GM12878 (cell line): ENCODE results near the gene PRR29. TPM values are rescaled to one million over a fixed set of nuclear protein-coding genes. Genes with fewer than 3 reads are reported as not detected.
A peak's percentile ranks its signal among the peaks of the same experiment; 100 is the strongest.

Source experiments
- ATAC-seq: fragments of 200-7000 bp; cut with Tn5 transposase; 3 replicates; pipeline ENCODE4 v1.9.1; 2020; ENCODE audit warnings: mild to moderate bottlenecking, moderate library complexity
- BruUV-seq: library from RNA; stranded (reverse); fragments of 400-500 nt; replicated peaks from 2 replicates; lab custom pipeline; 2021; lab: Mats Ljungman, UMichigan
- CTCF ChIA-PET: fragments of 300-600 bp; sonication (Branson Sonifier 250); formaldehyde crosslinking; extraction: SDS; loops from one replicate; lab custom pipeline; 2021; ENCODE audit warnings: inconsistent platforms; lab: Yijun Ruan, JAX
- POLR2A ChIA-PET: fragments of 350-600 bp; formaldehyde crosslinking; extraction: SDS; loops from one replicate; lab custom pipeline; 2021; ENCODE audit warnings: inconsistent platforms; lab: Charles Lee
- RAD21 ChIA-PET: fragments of 300-600 bp; sonication (Branson Sonifier 250); formaldehyde crosslinking; loops from one replicate; lab custom pipeline; 2023; ENCODE audit warnings: antibody characterized with exemption; ENCODE audit not compliant: unreplicated experiment; lab: Charles Lee
- SMC1A ChIA-PET: fragments of 300-600 bp; sonication (Branson Sonifier 250); formaldehyde crosslinking; loops from one replicate; lab custom pipeline; 2023; ENCODE audit not compliant: unreplicated experiment, uncharacterized antibody; lab: Charles Lee
- DNase-seq: peaks from one replicate; pipeline ENCODE4 v3.0.0-alpha.2; 2011; ENCODE audit warnings: low read depth, low spot score
- FAIRE-seq: peaks from 3 replicates; lab custom pipeline; 2011; peaks lifted over from hg19 to GRCh38; lab: Jason Lieb, UNC
- H2AFZ ChIP-seq: 2 replicates; pipeline ENCODE4 v1.6.0; 2011; ENCODE audit warnings: low read depth, low read length, control low read depth; ENCODE audit not compliant: control insufficient read depth
- H3K27ac ChIP-seq: 2 replicates; pipeline ENCODE4 v1.5.1; 2011; ENCODE audit warnings: control low read depth; ENCODE audit not compliant: control insufficient read depth, insufficient read depth
- H3K27me3 ChIP-seq, 2 experiments: replicated peaks in 1 of 2; 2 replicates each; pipeline versions ENCODE4 v1.6.0 to v1.6.1; 2011; ENCODE audit warnings: low read length in 1 of 2; ENCODE audit not compliant: control insufficient read depth in 2 of 2, insufficient read depth in 2 of 2
- H3K36me3 ChIP-seq, 2 experiments: 2 replicates each; pipeline ENCODE4 v1.5.1; 2011; ENCODE audit warnings: low read length in 1 of 2; ENCODE audit not compliant: control insufficient read depth in 2 of 2, insufficient read depth in 2 of 2
- H3K4me1 ChIP-seq: 2 replicates; pipeline ENCODE4 v1.6.1; 2011; ENCODE audit warnings: mild to moderate bottlenecking, low read length, moderate library complexity, mixed read lengths; ENCODE audit not compliant: control insufficient read depth, insufficient read depth
- H3K4me2 ChIP-seq: 2 replicates; pipeline ENCODE4 v1.6.0; 2011; ENCODE audit warnings: control low read depth; ENCODE audit not compliant: control insufficient read depth, insufficient read depth
- H3K4me3 ChIP-seq: fragments of 200-600 bp; sonication (generic); 2 replicates; pipeline ENCODE4 v1.5.1; 2016
- H3K79me2 ChIP-seq: 2 replicates; pipeline ENCODE4 v1.6.0; 2011; ENCODE audit warnings: low read length; ENCODE audit not compliant: control insufficient read depth, insufficient read depth
- H3K9ac ChIP-seq: 2 replicates; pipeline ENCODE4 v1.8.0; 2011; ENCODE audit warnings: low read length, control low read depth, mixed read lengths; ENCODE audit not compliant: control insufficient read depth, insufficient read depth
- H3K9me3 ChIP-seq: replicated peaks from 3 replicates; pipeline ENCODE4 v1.5.1; 2011; ENCODE audit warnings: mild to moderate bottlenecking, low read length; ENCODE audit not compliant: control insufficient read depth, insufficient read depth
- H4K20me1 ChIP-seq: 2 replicates; pipeline ENCODE4 v1.6.0; 2011; ENCODE audit not compliant: control insufficient read depth, insufficient read depth
- CHD1 ChIP-seq: IDR thresholded peaks from 2 replicates; pipeline ENCODE4 v1.6.1; 2012; ENCODE audit warnings: low read depth, low read length, improper control_type of control experiment
- ETV6 ChIP-seq, 2 experiments: fragments of 450-650 bp in 1 of 2; IDR thresholded peaks in 1 of 2; conservative IDR thresholded peaks in 1 of 2; 2 replicates each; pipeline ENCODE4 v1.6.1; 2014; ENCODE audit warnings: antibody characterized with exemption in 1 of 2, borderline replicate concordance in 1 of 2, low read depth in 1 of 2, mild to moderate bottlenecking in 1 of 2, moderate library complexity in 1 of 2
- FOXM1 ChIP-seq: IDR thresholded peaks from 2 replicates; pipeline ENCODE4 v1.6.1; 2012; ENCODE audit warnings: low read depth, mild to moderate bottlenecking, inconsistent platforms, low read length, moderate library complexity
- MEF2B ChIP-seq: fragments of 450-650 bp; IDR thresholded peaks from 2 replicates; pipeline ENCODE4 v1.6.1; 2018; ENCODE audit warnings: mild to moderate bottlenecking, moderate library complexity; ENCODE audit not compliant: partially characterized antibody, poor library complexity, severe bottlenecking
- NR2C2 ChIP-seq: IDR thresholded peaks from 2 replicates; pipeline ENCODE4 v1.6.1; 2011; ENCODE audit warnings: borderline replicate concordance, low read depth; ENCODE audit not compliant: control insufficient read depth, insufficient read length
- RAD51 ChIP-seq: fragments of 450-650 bp; IDR thresholded peaks from 2 replicates; pipeline ENCODE4 v1.6.1; 2016; ENCODE audit warnings: moderate library complexity, mild to moderate bottlenecking, inconsistent platforms
- RB1 ChIP-seq: fragments of 450-650 bp; formaldehyde crosslinking; IDR thresholded peaks from 2 replicates; pipeline ENCODE4 v1.6.1; 2017; ENCODE audit warnings: mild to moderate bottlenecking, borderline replicate concordance
- RFX5 ChIP-seq: IDR thresholded peaks from 2 replicates; pipeline ENCODE4 v1.6.1; 2011; ENCODE audit warnings: low read depth, low read length, improper control_type of control experiment
- RUNX3 ChIP-seq: IDR thresholded peaks from 2 replicates; pipeline ENCODE4 v1.6.1; 2012; ENCODE audit warnings: low read length, inconsistent platforms
- SIX5 ChIP-seq: IDR thresholded peaks from 2 replicates; pipeline ENCODE4 v1.6.1; 2011; ENCODE audit warnings: mild to moderate bottlenecking, low read depth, low read length, moderate library complexity; ENCODE audit not compliant: severe bottlenecking
- SMAD5 ChIP-seq: IDR thresholded peaks from 2 replicates; pipeline ENCODE4 v1.6.1; 2016; ENCODE audit warnings: antibody characterized with exemption, low read depth
- TCF7 ChIP-seq: IDR thresholded peaks from 2 replicates; pipeline ENCODE4 v1.6.1; 2014; ENCODE audit warnings: antibody characterized with exemption, borderline replicate concordance
- YBX1 ChIP-seq: fragments of 450-650 bp; IDR thresholded peaks from 2 replicates; pipeline ENCODE4 v1.6.1; 2016; ENCODE audit warnings: antibody characterized with exemption
- ZBED1 ChIP-seq: IDR thresholded peaks from 2 replicates; pipeline ENCODE4 v1.6.1; 2016; ENCODE audit warnings: borderline replicate concordance
- ZNF24 ChIP-seq: fragments of 450-650 bp; IDR thresholded peaks from 2 replicates; pipeline ENCODE4 v1.6.1; 2017; ENCODE audit warnings: antibody characterized with exemption, mild to moderate bottlenecking
- WGBS: methylation state at CpG from one replicate; pipeline ENCODE4 v1.1.6; 2016; ENCODE audit warnings: low lambda C conversion rate; ENCODE audit not compliant: insufficient replicate concordance, insufficient coverage; ENCODE audit errors: missing lambda C conversion rate; 5-methylcytosine and 5-hydroxymethylcytosine counted together
- in situ Hi-C: fragments of 300-500 bp; cut with MboI; formaldehyde crosslinking; loops from 9 replicates; pipeline ENCODE4 v1.14.3; 2018; ENCODE audit warnings: mixed read lengths
- intact Hi-C: fragments of 100-400 bp; cut with micrococcal nuclease; formaldehyde crosslinking; loops from one replicate; pipeline ENCODE4 v1.14.2; 2022; ENCODE audit not compliant: unreplicated experiment
- polyA plus RNA-seq, 11 experiments: library from polyadenylated mRNA; depleted of rRNA in 4 of 11; unstranded in 6 of 11; stranded (reverse) in 5 of 11; fragments of >200 nt; fragmentation: Nextera tagmentation in 4 of 11; fragmentation: Illumina TruSeq in 1 of 11; extraction: Ambion mirVana in 4 of 11; extraction: Trizol in 1 of 11; gene quantifications; 1 replicate in 1 of 11; 2 replicates in 10 of 11; pipeline versions ENCODE4 v1.2.1 to v1.2.3, GENCODE V29; 2011 to 2016; ENCODE audit warnings: inconsistent platforms in 2 of 11, missing spikeins in 2 of 11, low read depth in 1 of 11
- total RNA-seq, 4 experiments: library from RNA; depleted of rRNA in 3 of 4; stranded (reverse); fragments of >200 nt in 3 of 4; fragmentation: Illumina TruSeq in 1 of 4; extraction: Trizol in 1 of 4; gene quantifications; 2 replicates each; pipeline versions ENCODE4 v1.2.1 to v1.2.3, GENCODE V29; 2013 to 2021
- TF ChIP-seq, protein P1 (sequence below): IDR thresholded peaks from 2 replicates; pipeline ENCODE4 v1.6.1; 2012; ENCODE audit warnings: low read depth, low read length, improper control_type of control experiment
- TF ChIP-seq, protein P2 (sequence below): fragments of 150-350 bp; IDR thresholded peaks from 2 replicates; pipeline ENCODE4 v1.6.1; 2016; ENCODE audit warnings: low read depth, low read length

PRR29 gene
- total and polyA plus RNA-seq, 10 of the 15 experiments (the other 5 are each of a cell fraction or from before 2014, with no cell fraction given) = 0.01 to 2.4 (median 0.18) TPM; not detected in 3

DNA sequence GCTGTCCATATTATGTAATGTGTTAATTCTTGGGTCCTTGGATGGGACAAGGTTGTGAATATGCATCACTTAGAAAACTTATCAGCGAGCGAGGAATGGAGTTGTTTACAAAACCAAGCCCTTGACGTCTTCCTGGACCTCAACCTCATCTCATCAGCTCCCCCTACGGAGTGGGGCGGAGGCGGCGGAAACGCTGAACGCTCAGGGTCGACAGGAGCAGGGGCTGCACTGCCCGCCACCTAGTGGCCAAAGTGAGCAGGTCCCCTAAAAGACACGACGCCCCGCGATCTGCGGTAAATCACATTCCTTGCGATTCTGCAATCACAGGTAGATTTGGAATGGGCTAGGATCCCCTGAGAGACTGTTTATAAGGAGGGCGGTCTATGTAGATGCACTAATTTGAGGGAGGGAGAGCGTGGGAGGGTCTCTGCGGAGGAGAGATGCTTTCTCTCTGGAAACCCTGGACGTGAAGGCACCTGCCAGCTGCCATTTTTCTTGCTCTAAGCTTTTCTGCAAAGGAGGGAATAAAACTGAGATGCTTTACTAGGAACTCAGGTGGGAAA is 27.7 kb downstream of the PRR29 start:
- no peaks in the 10 kb centered on the region for H3K36me3 ChIP-seq
- RAD21 ChIA-PET = interaction anchor here (0.7 to 8.3 kb wide), 17 partner anchors 10 to 122 kb away, joined by 3 to 507 read pairs (median 6); partner anchors contain the start of genes CD79B, CSHL1, ERN1 and GH1
- no peak overlapping the region for H3K9ac ChIP-seq
- ATAC-seq = peak; percentile 90
- CTCF ChIA-PET = interaction anchor here (0.6 to 13.0 kb wide), 43 partner anchors 8 to 295 kb away, joined by 3 to 915 read pairs (median 6); partner anchors contain the start of genes CD79B, CSHL1, ERN1 and GH1
- 2% methylated on average over 21 of the region's 21 CpGs for WGBS
- H3K4me1 ChIP-seq = peaks cover 11% of the 10 kb centered on the region
- no peaks in the 10 kb centered on the region for H3K27me3 ChIP-seq
- no TSS peak for BruUV-seq
- in situ Hi-C loops = loop anchor here (5.0 to 25.0 kb wide), 2 partner anchors 106 to 261 kb away; partner anchors contain the start of gene ERN1
- no peaks in the 10 kb centered on the region for H4K20me1 ChIP-seq
- 0 out of 2 replicates have a peak overlapping the region, but pooled peaks have one; percentile 7 for H3K27ac ChIP-seq
- SMC1A ChIA-PET = interaction anchor here (0.6 to 15.0 kb wide), 23 partner anchors 9 to 1861 kb away, joined by 3 to 570 read pairs (median 5); partner anchors contain the start of genes ERN1, GH1 and POLG2
- no peaks in the 10 kb centered on the region for H3K9me3 ChIP-seq
- POLR2A ChIA-PET = interaction anchor here (0.6 to 5.7 kb wide), 4 partner anchors 10 to 110 kb away, joined by 4 to 86 read pairs (median 4); partner anchors contain the start of genes CD79B and ERN1
- H3K4me2 ChIP-seq = peak overlapping the region; percentile 56; the same call in 1 of the 2 replicates
- intact Hi-C loops = loop anchor here (1.0 to 5.0 kb wide), 2 partner anchors 107 to 256 kb away; no protein-coding TSS in a partner anchor
- peak overlapping the region; percentile 93 for H2AFZ ChIP-seq
- no peak for FAIRE-seq
- DNase-seq = peak; percentile 55
- no peak overlapping the region; the same call in 1 of the 2 replicates for H3K4me3 ChIP-seq
- H3K79me2 ChIP-seq = no peaks in the 10 kb centered on the region
- TF ChIP-seq YBX1 (no peak), CHD1 (no peak), RAD51 (no peak), NR2C2 (no peak), SMAD5 (no peak), ETV6 (conservative IDR thresholded peaks at IDR 0.05 in 1 of 2, IDR thresholded peaks at IDR 0.05 in 1 of 2; ENCODE audit: borderline replicate concordance in 1 of 2, low read depth in 1 of 2) (no peak), ZNF24 (0 out of 2 replicates have a peak, but pooled peaks have one; percentile 26), MEF2B (peak; percentile 51), SIX5 (no peak), TCF7 (no peak), RB1 (peak; percentile 15; the same call in 1 of the 2 replicates), RUNX3 (peak; percentile 60; the same call in 1 of the 2 replicates), ZBED1 (no peak), FOXM1 (peak; percentile 94), RFX5 (no peak)
- TF ChIP-seq, protein P1, sequence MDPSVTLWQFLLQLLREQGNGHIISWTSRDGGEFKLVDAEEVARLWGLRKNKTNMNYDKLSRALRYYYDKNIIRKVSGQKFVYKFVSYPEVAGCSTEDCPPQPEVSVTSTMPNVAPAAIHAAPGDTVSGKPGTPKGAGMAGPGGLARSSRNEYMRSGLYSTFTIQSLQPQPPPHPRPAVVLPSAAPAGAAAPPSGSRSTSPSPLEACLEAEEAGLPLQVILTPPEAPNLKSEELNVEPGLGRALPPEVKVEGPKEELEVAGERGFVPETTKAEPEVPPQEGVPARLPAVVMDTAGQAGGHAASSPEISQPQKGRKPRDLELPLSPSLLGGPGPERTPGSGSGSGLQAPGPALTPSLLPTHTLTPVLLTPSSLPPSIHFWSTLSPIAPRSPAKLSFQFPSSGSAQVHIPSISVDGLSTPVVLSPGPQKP = peak; percentile 37; the same call in 1 of the 2 replicates
- TF ChIP-seq, protein P2, sequence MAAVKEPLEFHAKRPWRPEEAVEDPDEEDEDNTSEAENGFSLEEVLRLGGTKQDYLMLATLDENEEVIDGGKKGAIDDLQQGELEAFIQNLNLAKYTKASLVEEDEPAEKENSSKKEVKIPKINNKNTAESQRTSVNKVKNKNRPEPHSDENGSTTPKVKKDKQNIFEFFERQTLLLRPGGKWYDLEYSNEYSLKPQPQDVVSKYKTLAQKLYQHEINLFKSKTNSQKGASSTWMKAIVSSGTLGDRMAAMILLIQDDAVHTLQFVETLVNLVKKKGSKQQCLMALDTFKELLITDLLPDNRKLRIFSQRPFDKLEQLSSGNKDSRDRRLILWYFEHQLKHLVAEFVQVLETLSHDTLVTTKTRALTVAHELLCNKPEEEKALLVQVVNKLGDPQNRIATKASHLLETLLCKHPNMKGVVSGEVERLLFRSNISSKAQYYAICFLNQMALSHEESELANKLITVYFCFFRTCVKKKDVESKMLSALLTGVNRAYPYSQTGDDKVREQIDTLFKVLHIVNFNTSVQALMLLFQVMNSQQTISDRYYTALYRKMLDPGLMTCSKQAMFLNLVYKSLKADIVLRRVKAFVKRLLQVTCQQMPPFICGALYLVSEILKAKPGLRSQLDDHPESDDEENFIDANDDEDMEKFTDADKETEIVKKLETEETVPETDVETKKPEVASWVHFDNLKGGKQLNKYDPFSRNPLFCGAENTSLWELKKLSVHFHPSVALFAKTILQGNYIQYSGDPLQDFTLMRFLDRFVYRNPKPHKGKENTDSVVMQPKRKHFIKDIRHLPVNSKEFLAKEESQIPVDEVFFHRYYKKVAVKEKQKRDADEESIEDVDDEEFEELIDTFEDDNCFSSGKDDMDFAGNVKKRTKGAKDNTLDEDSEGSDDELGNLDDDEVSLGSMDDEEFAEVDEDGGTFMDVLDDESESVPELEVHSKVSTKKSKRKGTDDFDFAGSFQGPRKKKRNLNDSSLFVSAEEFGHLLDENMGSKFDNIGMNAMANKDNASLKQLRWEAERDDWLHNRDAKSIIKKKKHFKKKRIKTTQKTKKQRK = no peak
